ENCODE data around the gene PPP1CC. TPM values are rescaled to one million over a fixed set of nuclear protein-coding genes. Genes with fewer than 3 reads are reported as not detected.

Gene PPP1CC
- total RNA-seq, 1 experiment from 2014 or later = 321 TPM

DNA sequence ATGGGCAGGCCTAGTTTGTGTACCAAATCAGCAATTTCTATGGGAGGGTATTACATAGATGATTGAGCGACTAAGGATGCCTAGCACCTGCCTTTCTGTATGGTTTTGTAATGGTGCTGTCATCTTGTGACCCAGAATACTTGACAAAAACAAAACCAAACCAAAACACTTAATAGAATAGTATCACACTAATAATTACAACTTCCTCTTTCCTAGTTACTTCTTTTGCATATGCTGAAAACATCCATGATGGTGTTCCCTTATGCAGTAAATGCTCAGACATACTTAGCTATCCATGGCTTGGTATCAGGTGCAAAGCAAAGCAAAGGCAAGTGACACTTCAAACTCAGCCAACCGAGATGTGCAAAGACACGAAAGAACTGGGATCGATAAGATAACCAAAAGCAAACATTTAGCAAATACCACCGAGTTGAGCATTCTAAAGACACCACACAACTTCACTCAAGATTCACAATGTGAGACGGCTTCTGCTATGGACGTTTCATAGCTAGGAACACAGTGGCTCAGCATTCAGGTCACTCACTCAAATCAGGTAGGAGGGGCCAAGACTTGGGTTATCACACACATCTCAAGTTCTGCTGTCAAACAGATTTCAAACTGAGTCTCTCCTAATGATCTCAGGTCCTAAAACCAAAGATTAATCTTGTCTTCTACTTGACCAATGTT, 24.3 kb downstream of the PPP1CC start:
- no peaks in the 10 kb centered on the region for H3K9me3 Mint-ChIP-seq
- no peak overlapping the region for H3K4me3 Mint-ChIP-seq
- no peaks in the 10 kb centered on the region for H3K27me3 Mint-ChIP-seq (ENCODE audit: low read depth)
- DNase-seq (ENCODE audit: low spot score) (no peak), ATAC-seq (no peak)
- H3K36me3 Mint-ChIP-seq = peaks cover 58% of the 10 kb centered on the region
- ChIA-PET POLR2A (no interaction called here), CTCF (interaction anchor here (0.9 kb wide), 1 partner anchor 14 kb away, joined by 3 read pairs; no protein-coding TSS in a partner anchor)
- TF ChIP-seq NFATC4 (CRISPR knock-in tag; IDR thresholded peaks at IDR 0.05) (0 out of 2 replicates have a peak, but pooled peaks have one; percentile 59), NFE2L1 (CRISPR knock-in tag; IDR thresholded peaks at IDR 0.05) (no peak), FOXK1 (CRISPR knock-in tag; IDR thresholded peaks at IDR 0.05) (no peak), ZNF317 (CRISPR knock-in tag; IDR thresholded peaks at IDR 0.05; ENCODE audit: borderline replicate concordance, low read depth) (no peak)
- TF ChIP-seq, protein P1, sequence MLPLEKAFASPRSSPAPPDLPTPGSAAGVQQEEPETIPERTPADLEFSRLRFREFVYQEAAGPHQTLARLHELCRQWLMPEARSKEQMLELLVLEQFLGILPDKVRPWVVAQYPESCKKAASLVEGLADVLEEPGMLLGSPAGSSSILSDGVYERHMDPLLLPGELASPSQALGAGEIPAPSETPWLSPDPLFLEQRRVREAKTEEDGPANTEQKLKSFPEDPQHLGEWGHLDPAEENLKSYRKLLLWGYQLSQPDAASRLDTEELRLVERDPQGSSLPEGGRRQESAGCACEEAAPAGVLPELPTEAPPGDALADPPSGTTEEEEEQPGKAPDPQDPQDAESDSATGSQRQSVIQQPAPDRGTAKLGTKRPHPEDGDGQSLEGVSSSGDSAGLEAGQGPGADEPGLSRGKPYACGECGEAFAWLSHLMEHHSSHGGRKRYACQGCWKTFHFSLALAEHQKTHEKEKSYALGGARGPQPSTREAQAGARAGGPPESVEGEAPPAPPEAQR (CRISPR knock-in tag; IDR thresholded peaks at IDR 0.05) = no peak
- TF ChIP-seq, protein P2, sequence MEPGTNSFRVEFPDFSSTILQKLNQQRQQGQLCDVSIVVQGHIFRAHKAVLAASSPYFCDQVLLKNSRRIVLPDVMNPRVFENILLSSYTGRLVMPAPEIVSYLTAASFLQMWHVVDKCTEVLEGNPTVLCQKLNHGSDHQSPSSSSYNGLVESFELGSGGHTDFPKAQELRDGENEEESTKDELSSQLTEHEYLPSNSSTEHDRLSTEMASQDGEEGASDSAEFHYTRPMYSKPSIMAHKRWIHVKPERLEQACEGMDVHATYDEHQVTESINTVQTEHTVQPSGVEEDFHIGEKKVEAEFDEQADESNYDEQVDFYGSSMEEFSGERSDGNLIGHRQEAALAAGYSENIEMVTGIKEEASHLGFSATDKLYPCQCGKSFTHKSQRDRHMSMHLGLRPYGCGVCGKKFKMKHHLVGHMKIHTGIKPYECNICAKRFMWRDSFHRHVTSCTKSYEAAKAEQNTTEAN (CRISPR knock-in tag; IDR thresholded peaks at IDR 0.05) = no peak
- TF ChIP-seq, protein P3, sequence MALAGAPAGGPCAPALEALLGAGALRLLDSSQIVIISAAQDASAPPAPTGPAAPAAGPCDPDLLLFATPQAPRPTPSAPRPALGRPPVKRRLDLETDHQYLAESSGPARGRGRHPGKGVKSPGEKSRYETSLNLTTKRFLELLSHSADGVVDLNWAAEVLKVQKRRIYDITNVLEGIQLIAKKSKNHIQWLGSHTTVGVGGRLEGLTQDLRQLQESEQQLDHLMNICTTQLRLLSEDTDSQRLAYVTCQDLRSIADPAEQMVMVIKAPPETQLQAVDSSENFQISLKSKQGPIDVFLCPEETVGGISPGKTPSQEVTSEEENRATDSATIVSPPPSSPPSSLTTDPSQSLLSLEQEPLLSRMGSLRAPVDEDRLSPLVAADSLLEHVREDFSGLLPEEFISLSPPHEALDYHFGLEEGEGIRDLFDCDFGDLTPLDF (CRISPR knock-in tag; IDR thresholded peaks at IDR 0.05) = no peak
- H3K4me1 Mint-ChIP-seq = no peaks in the 10 kb centered on the region
- H3K27ac Mint-ChIP-seq = peak overlapping the region; percentile 32; the same call in 1 of the 2 replicates

DNA sequence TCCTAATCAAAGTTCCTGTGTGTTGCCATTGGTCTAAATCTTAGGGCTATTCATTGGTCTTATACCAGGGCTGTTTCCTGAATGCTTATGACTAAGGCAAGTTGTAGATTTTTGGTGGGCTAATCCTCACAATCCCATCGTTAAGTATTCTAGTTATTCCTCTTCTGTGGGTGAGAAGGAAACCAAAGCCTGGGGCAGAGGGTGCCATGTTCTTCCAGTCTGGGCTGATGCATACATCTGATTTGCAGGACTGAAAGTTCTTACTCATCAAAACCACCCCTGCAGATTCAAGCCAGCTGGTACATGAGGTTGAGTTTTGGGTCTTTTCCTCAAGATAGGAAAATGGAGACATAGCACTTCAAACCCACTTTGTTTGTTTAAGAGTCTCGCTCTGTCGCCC, 25.7 kb downstream of the PPP1CC start:
- Mint-ChIP-seq H3K4me1 (no peaks in the 10 kb centered on the region), H3K27me3 (ENCODE audit: low read depth) (no peaks in the 10 kb centered on the region), H3K4me3 (no peak overlapping the region), H3K9me3 (no peaks in the 10 kb centered on the region), H3K36me3 (peaks cover 52% of the 10 kb centered on the region), H3K27ac (no peak overlapping the region)
- no peak for DNase-seq (ENCODE audit: low spot score)
- ATAC-seq = no peak
- ChIA-PET CTCF (interaction anchor here (1.1 kb wide), 1 partner anchor 267 kb away, joined by 4 read pairs; the partner anchor contains the start of gene ARPC3), POLR2A (no interaction called here)
- TF ChIP-seq SOX15 (CRISPR knock-in tag; IDR thresholded peaks at IDR 0.05) (no peak), ATF1 (CRISPR knock-in tag; IDR thresholded peaks at IDR 0.05) (no peak), CREM (CRISPR knock-in tag; IDR thresholded peaks at IDR 0.05) (no peak), NR3C1 (CRISPR knock-in tag; conservative IDR thresholded peaks at IDR 0.05; ENCODE audit: low read depth) (no peak), KAT7 (CRISPR knock-in tag; IDR thresholded peaks at IDR 0.05; ENCODE audit: borderline replicate concordance) (no peak), ZBTB21 (CRISPR knock-in tag; IDR thresholded peaks at IDR 0.05; ENCODE audit: borderline replicate concordance) (no peak), NFATC4 (CRISPR knock-in tag; IDR thresholded peaks at IDR 0.05) (no peak), NR1H2 (CRISPR knock-in tag; IDR thresholded peaks at IDR 0.05) (no peak)
- TF ChIP-seq, protein P2 (CRISPR knock-in tag; IDR thresholded peaks at IDR 0.05) = no peak
- TF ChIP-seq, protein P1 (CRISPR knock-in tag; IDR thresholded peaks at IDR 0.05) = no peak
- TF ChIP-seq, protein P4, sequence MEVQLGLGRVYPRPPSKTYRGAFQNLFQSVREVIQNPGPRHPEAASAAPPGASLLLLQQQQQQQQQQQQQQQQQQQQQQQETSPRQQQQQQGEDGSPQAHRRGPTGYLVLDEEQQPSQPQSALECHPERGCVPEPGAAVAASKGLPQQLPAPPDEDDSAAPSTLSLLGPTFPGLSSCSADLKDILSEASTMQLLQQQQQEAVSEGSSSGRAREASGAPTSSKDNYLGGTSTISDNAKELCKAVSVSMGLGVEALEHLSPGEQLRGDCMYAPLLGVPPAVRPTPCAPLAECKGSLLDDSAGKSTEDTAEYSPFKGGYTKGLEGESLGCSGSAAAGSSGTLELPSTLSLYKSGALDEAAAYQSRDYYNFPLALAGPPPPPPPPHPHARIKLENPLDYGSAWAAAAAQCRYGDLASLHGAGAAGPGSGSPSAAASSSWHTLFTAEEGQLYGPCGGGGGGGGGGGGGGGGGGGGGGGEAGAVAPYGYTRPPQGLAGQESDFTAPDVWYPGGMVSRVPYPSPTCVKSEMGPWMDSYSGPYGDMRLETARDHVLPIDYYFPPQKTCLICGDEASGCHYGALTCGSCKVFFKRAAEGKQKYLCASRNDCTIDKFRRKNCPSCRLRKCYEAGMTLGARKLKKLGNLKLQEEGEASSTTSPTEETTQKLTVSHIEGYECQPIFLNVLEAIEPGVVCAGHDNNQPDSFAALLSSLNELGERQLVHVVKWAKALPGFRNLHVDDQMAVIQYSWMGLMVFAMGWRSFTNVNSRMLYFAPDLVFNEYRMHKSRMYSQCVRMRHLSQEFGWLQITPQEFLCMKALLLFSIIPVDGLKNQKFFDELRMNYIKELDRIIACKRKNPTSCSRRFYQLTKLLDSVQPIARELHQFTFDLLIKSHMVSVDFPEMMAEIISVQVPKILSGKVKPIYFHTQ (CRISPR knock-in tag; IDR thresholded peaks at IDR 0.05) = no peak
- TF ChIP-seq, protein P3 (CRISPR knock-in tag; IDR thresholded peaks at IDR 0.05) = no peak
